ENCODE data around the gene OGN.

The OGN gene

DNA sequence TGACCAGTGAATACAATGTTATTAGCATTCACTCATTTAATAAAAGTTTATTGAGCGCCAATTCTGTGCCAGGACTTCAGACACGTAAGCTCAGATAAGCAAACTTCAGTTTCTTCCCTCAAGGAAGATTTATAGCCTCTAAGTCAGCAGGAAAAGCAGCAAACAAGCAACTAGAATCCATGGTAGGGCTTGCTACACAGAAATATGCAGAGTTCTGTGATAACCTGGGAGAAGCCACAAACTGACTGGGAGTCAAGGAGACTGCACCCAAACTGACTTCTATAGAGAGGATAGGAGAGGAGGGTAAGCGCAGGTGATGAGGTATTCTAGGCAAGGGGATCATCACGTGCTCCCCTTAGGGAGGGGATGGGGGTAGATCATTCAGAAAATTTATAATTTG is 1.4 kb upstream of the OGN start:
- DNase-seq (ENCODE audit: low read depth in 2 of 2), result no peak

DNA sequence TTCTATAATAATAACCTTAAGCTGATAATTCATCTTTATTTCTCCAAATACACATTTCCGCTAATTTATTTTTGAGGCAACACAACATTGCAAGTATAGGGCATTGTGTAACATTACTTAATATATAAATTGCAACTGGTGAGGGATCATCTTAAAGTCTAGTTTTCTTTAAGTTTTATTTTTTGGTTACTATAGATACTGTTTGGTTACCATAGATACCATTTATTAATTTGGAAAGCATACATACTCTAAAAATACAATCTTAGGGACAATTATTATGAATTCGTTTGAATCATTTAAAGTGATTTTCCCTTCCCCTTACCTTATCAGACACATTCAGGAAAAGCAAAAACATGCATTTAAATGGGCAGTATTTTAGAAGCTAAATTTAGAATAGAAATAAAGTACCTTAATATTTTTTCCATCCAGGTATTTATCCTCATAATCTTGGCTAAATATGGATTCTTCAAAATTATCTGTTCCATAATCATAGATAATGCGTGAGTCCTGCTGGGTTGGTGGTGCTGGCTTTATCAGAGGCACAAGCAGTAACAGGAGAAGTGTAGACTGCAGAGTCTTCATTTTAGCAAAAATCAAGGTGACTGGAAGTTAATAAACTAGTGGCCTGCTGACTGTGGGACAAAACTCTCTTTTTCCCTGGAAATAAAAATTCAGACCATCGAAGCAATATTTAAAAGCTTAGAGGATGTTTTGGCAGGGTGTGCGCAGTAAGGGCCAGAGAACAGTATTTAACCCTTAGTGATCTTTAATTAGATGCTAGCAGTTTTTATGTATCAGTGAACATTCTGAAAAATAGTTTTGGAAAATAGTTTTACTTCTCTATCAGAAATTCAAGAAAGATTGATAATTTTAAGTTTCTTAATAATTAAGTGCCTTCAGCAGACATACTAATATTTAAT is 1.3 kb downstream of the OGN start:
- DNase-seq (ENCODE audit: low read depth in 2 of 2), result no peak

DNA sequence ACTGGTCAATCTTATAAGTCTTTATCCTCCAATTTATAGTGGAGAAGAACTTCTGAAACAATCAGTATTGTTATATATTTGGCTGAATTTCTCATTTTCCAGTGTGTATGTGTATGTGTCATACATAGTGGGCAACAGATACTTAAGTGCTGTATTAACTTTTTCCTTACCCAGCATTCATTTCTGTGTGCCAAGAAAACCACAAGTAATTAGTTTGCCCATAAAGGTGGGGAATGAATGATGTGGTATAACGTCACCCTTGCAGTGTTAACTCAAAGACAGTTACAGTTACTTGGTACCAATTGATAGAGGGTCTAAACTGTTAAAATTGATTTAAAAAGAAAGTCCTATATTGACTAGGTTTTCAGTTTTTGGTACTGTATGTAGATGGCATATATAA is 2.0 kb downstream of the OGN start:
- DNase-seq (ENCODE audit: low read depth in 2 of 2), result no peak

DNA sequence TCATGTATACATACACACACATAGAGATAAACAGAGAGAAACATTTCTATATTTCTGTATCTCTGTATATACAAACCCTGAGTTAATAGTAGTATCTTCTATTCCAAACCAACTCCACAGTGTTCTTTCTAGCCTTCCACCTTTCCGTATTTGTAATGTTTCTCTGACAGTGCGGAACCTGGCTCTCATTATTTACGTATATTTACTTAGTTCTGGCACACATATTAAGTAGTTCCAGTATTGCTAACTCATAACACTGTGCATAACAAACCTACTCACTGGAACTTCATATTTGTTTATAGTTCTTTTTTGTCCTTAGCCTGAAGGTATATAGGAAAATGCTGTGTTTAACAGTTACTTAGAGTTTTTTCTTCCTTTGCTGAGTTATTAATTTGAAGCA is 6.5 kb downstream of the OGN start:
- no peak for DNase-seq (ENCODE audit: low read depth in 2 of 2)

DNA sequence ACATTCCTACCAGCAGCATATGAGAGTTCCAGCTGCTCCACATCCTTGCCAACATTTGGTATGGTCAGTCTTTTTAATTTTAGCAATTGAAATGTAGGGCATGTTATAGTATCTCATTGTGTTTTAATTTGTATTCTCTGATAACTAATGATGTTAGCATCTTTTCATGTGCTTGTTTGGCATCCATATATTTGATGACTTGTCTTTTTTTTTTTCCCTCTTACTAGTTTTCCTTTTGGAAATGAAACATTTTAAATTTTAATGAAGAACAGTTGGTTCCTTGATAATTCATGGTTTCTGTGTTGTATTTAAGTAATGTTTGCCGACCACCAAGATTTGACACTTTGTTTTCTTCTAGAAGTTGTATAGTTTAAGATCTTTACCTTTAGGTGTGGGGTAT is 8.8 kb downstream of the OGN start:
- no peak for DNase-seq (ENCODE audit: low read depth in 2 of 2)

DNA sequence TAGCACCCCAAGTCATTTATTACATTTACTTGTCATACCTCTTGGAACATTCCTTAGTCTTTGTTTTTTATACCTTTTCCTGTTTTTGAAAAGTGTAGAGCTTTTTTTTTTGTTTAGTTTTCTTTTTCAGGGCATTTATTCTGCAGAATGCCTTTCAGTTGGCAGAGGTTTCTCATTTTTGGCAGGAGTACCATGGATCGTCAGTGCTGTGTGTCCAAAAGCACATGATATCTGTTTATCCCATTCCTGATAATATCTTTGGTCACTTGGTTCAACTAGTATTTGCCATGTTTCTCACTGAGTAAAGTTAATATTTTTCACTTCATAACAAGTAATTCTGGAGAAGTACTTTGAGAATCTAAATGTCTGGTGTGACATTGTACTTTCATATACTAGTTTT is 10.7 kb downstream of the OGN start:
- DNase-seq (ENCODE audit: low read depth in 2 of 2), result no peak

DNA sequence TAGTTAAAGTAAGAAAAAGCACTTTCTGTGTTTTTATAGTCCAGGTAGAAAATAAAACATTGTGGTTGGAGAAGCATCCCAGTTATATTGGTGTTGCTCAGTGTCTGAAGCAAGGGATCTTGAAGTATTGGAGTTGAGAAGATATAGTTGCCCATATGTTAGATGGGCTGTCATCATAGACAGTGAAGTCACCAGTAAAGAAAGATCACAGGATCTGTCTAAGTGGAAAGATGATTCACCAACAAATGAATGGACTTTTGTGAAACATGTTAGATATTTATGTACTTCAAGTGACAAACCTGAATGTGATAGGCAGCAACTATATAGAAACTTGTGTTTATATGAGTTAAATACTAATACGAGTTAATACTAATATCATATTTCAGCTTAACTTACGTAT is 11.7 kb downstream of the OGN start:
- DNase-seq (ENCODE audit: low read depth in 2 of 2), result no peak

DNA sequence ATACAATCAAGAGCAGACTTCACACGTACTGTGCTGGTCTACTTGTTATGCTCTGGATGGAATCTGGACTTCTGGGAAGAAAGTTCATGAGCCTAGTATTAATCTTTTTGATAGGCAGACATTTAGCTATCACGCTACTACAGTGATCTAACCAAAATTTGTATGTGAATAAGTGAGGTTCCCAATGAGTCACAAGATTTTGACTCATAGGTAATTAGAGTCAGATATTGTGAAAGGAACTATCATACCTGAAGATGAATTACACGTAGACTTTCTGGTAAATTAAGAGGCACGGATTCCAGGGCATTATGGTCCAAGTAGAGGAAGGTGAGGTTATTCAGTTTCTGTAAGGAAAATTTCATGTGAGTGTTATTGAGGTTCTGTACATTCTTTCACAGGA is 18.4 kb downstream of the OGN start:
- no peak for DNase-seq (ENCODE audit: low read depth in 2 of 2)

DNA sequence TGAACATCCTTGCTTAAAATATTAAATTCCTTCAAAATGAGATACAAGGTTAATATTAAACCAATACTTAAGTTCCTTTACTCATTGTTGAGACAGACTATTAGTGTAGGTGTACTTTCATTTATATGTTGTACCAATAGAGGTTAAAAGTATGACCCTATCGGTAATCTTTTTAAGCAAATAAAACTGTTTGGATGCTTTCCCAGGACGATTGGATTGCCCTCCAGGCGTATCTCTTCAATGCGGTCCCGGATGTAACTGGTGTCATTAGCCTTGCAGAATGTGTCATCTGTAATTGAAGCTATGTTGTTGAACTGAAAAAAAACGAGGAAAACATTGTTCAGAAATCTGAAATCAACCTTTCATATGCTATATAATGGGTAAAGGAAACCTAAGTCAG is 18.9 kb downstream of the OGN start:
- DNase-seq (ENCODE audit: low read depth in 2 of 2), result no peak

DNA sequence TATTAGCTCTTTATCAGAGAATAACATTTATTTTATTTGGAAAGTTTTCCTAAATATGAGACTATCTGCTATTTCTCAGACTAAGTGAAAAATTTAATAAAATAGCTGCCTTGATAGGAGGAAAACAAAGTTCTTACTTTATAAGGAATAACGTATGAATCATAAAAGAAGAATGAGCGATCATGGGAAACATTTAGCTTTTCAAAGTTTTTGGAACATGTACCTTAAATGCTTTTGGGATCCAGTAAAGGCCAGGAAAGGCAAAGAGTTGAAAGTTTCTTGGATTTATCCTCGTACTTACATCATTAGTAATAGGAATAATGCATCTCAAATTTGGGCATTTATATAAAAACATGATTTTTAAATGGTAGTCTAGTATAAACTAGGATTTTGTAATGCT is 19.4 kb downstream of the OGN start:
- no peak for DNase-seq (ENCODE audit: low read depth in 2 of 2)

DNA sequence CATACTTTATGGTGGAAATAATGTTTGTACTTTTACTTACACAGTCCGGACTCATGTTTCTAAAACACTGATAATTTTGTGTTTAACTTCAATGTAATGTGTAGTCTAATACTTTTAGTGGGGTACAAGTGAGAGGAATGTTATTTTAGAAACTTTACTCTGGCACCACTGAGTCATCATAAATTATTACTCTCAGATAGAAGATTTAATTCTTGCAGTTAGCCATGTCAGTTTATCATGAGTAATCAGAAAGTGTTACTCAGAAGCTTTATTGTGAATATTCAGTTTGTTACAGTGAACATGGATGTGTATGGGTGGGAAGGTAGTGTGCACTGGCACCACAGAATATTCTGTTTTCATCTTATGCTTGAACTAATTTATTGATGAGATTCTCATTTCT is 20.0 kb downstream of the OGN start:
- no peak for DNase-seq (ENCODE audit: low read depth in 2 of 2)

DNA sequence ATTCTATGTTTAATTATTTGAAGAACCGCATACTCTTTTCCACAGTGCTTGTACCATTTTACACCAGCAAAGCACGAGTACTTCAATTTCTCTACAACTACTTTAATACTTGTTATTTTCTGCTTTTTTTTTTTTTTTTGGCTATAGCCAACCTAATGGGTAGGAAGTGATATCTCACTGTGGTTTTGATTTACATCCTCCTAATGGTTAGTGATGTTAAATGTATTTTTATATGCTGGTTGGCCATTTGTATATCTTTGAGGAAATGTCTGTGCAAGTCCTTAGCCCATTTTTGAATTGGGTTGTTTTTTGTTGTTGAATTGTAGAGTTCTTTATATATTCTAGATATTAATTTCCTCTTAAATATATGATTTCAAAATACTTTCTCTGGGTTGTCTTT is 22.6 kb downstream of the OGN start:
- DNase-seq (ENCODE audit: low read depth in 2 of 2), result no peak

DNA sequence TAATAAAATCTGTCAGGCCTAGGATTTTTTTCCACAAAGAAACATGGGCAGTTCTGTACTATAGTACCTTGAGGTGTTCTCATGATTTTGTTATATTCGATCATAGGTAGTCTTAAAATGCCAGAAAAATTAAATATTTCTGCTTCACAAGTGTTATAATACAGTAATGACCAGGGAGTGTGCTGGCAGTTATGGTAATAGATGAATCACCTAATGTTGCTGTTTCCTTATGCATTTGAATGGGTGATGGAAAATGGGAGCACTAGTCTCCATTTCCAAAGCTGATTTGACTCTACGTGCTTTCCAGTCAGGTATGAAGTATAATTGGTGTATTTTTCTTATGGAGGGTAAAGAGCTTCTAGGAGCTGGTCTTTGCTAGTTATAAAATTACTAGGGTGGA is 23.8 kb downstream of the OGN start:
- no peak for DNase-seq (ENCODE audit: low read depth in 2 of 2)

DNA sequence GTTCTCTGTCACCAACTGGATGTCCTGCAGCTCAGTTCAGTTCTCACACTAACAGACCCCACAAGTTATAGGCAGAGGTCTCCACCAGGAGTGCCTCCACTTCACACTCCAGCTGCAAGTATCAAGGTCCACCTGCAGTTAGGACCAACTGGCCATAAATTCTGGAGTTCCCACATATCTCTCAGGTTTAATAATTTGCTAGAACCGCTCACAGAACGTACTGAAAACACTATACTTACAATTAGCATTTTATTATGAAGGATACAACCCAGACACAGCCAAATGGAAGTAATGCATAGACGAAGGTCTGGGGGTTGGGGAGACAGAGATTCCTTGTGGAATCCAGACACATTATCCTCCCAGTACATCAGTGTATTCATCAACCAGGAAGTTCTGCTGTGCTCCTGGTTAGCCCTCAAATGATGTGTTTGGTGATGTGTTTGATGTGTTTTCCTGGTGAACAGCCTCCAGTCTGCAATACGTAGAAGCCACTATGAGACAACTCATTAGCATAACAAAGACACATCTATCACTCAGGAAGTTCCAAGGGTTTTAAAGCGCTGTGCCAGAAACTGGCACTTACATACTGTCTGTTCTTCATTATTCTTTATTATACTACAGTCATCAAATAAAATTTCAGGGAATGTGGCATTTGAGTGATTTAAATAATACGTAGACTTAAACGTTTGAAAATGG is 25.4 kb downstream of the OGN start:
- DNase-seq (ENCODE audit: low read depth in 2 of 2), result no peak

DNA sequence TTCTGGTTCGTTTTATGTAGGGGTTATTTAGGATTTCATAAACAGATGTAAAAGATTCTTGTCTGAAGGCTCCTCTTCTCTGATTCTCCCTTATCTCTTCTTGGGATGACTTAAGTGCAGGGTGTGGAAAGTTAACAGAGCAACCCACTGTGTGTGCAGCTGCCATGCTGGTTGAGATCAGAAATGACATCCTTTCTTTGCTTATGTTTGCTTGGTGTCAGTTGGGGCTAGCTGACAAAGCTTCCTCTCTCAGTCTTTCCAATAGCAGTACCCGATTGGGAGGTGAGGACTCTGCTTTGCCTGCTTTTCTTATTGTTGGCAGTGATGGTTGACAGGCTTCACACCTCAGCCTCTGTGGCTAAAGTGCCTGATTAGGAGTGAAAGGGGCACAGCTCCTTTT is 26.5 kb downstream of the OGN start:
- no peak for DNase-seq (ENCODE audit: low read depth in 2 of 2)

DNA sequence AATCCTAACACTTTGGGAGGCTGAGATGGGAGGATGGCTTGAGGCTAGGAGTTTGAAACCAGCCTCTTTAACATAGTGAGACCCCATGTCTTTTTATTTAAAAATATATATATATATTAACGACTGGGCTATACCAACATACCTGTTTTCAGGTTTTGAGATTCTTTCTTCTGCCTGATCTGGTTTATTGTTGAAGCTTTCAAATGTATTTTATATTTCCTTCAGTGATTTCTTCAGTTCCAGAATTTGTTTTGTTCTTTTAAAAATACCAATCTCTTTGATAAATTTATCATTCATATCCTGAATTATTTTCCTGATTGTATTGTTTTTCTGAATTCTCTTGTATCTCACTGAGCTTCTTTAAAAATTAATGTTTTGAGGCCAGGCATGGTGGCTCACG is 31.2 kb downstream of the OGN start:
- no peak for DNase-seq (ENCODE audit: low read depth in 2 of 2)

DNA sequence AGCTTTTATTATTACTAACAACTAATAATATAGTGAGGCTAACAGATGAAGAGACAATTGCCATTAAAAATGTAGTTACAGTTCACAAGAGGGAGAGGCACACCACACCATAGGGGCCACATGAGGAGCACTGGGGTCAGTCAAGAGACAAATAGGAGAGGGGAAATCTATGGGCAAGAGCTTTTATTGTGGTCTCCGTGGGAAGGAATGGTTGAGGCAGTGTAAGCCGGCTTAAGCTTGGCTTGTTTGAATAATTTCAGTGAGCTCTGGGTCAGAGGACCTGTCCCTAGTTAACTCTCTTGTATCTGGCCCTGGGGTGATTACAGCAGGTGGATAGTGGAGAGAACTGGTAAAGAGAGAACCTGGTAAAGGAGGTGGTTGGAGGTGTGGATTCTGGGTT is 35.3 kb downstream of the OGN start:
- no peak for DNase-seq (ENCODE audit: low read depth in 2 of 2)

DNA sequence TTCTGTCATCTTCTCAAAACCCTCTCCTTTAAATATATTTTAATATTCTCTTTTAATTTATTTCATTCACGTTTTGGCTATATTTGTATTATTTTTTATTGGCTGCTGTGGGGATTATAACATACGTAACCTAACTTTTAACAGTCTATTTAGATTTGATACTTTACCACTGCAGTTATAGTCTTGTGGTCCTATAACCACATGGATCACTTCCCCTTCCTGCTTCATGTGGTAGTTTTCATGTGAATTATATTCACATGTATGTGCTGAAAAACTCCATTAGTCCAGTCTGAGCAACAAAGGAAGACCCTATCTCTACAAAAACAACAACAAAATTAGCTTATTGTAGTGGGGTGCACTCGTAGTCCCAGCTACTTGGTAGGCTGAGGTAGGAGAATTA is 44.3 kb downstream of the OGN start:
- no peak for DNase-seq (ENCODE audit: low read depth in 2 of 2)

DNA sequence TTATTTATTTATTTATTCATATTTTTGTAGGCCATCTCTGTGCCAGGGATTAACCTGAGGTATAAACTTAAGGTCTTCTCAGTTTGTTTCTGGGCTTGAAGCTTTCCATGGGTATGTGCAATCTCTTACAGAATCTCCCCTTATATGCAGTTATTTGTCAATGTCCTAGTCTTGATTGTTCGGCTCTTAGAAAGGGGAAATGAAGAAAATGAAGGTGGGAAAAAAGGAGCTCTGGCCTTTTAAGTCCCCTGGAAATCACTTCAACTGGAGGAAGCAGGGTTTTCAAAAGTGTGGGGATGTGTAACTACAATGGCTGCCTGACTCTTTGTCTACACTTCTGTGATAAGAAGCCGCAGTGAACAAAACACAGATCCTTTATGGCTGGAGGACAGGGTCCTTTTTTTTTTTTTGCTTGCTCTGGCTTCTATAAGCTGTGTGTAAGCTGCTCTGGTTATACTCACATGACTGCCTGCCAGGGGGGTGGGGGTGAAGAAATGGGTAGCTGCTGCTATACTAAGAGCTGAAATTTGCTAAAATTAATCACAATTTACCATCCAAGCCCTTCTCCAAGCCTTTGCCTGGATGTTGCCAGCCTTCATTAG is 44.9 kb downstream of the OGN start:
- no peak for DNase-seq (ENCODE audit: low read depth in 2 of 2)

DNA sequence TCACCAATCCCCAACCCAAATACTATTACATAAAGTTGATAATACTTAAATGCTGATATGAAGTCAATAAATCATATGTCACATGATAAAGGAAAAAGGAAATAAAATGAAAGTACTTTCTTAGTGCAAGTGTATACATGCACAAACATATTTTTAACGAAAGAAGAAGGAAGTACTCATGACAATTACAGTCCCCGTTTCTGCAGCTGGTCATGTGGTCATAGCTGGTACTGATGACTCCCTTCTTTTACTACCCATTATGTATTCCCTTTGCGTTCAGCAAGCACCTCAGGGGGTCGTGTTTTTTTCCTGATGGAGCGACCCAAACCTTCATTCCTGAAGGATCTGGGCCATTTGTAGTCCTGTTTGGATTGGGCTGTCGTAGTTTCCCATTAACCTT is 51.3 kb downstream of the OGN start:
- DNase-seq (ENCODE audit: low read depth in 2 of 2), result no peak

DNA sequence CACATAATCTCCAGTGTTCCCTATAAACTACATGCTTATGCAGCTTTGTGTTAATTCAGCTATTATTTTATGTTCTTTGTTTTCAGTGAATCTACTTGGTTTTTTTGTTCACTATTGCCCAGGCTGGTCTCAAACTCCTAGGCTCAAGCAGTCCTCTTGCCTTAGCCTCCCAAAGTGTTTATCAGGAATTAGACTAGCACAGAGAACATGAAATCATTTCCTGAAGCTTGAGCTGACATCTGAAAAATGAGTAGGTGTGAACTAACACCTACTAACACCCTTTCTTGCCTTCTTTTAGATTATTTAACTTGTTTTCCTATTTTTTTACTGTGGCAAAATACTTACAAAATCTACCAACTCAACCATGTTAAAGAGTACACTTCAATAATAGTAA is 53.6 kb downstream of the OGN start:
- DNase-seq (ENCODE audit: low read depth in 2 of 2), result no peak

DNA sequence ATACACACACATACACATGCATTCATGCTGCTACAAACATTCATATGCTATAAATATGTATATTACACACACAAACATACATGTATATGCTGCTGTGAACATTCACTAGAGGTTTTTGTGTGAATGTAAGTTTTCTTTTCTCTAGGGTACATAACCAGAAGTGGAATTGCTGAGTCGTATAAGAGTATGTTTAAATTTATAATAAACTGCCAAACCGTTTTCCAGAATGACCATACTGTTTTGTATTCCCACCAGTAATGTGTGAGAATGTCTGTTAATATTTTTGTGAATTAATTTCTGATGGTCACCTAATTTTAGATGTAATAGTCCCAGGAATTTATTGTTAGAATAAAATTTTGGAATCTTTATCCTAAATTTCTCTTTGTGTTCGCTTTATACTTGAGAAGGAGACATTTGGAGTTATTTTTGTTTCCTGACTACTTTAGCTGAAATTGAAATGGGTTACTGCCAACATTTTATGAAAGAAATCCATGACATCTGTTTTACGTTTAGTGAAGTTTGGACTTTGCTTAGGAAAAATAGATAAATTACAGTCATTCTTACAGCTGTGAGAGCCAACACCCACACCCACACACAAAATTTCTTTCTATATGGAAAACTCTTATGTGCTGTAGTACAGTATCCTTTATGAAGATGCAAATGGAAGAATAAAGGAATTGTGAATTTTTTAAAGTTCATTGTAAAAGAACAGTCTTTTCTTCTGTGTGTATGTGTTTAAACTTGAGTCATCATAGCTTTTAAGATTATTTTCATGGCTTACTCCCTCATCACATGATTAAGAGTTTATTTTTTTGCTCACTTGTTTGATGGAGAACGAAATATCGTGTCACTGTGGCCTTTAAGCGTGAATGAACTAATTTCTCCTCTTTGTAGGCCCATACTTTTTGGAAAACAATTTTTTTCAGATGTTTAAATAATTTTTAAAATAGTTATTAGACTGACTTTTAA is 54.3 kb downstream of the OGN start:
- DNase-seq (ENCODE audit: low read depth in 2 of 2), result no peak

Data from stimulated activated CD8-positive, alpha-beta memory T cell treated with anti-CD3 and anti-CD28 coated beads, Interleukin-15, amount 100 ng/mL, for 48 hours (primary cell).